BJ (cell line): ENCODE measurements around the gene CCDC146. TPM values are rescaled to one million over a fixed set of nuclear protein-coding genes. Genes with fewer than 3 reads are reported as not detected.
"Not testable (repeated sequence)": the region's sequence is repeated elsewhere in the genome, so short reads cannot be mapped to it uniquely, and the experiment has no call there.

Source experiments
- CTCF ChIA-PET: fragments of 350-600 bp; formaldehyde crosslinking; extraction: SDS; loops from one replicate; lab custom pipeline; 2021; ENCODE audit warnings: antibody characterized with exemption, inconsistent platforms; lab: Yijun Ruan, JAX
- POLR2A ChIA-PET: fragments of 300-600 bp; sonication (Branson Sonifier 250); formaldehyde crosslinking; extraction: SDS; loops from one replicate; lab custom pipeline; 2021; ENCODE audit warnings: antibody characterized with exemption; lab: Charles Lee
- DNase-seq: peaks from one replicate; pipeline ENCODE4 v3.0.0-alpha.2; 2011; ENCODE audit warnings: low read depth
- H3K27me3 ChIP-seq: 2 replicates; pipeline ENCODE4 v1.6.0; 2011; ENCODE audit warnings: low read length; ENCODE audit not compliant: control insufficient read depth, insufficient read depth
- H3K36me3 ChIP-seq: 2 replicates; pipeline ENCODE4 v1.5.1; 2011; ENCODE audit warnings: low read length; ENCODE audit not compliant: control insufficient read depth, insufficient read depth
- H3K4me3 ChIP-seq: 2 replicates; pipeline ENCODE4 v1.5.1; 2011; ENCODE audit warnings: low read depth, mild to moderate bottlenecking, control low read depth, low read length
- CTCF ChIP-seq: IDR thresholded peaks from 2 replicates; pipeline ENCODE4 v1.5.1; 2011; ENCODE audit warnings: low read depth, mild to moderate bottlenecking, control low read depth, inconsistent platforms, low read length, moderate library complexity; ENCODE audit not compliant: insufficient read depth
- polyA plus RNA-seq: library from polyadenylated mRNA; depleted of rRNA; stranded (reverse); fragments of >200 nt; gene quantifications from 2 replicates; pipeline ENCODE4 v1.2.3, GENCODE V29; 2011

The CCDC146 gene
- polyA plus RNA-seq, 1 experiment, result 1.3 TPM

- POLR2A ChIA-PET, H3K4me3 ChIP-seq, H3K27me3 ChIP-seq, CTCF ChIA-PET, DNase-seq, H3K36me3 ChIP-seq: not testable (repeated sequence)
Measured at GRCh38 chr7:77108362-77108761, 14.1 kb upstream of the CCDC146 start.

GRCh38 chr7:77112719-77113306, 9.6 kb upstream of the CCDC146 start:
- TF ChIP-seq CTCF, result peak; percentile 16; the same call in 1 of the 2 replicates
- not testable (repeated sequence) for DNase-seq, H3K27me3 ChIP-seq, H3K36me3 ChIP-seq, H3K4me3 ChIP-seq
- CTCF ChIA-PET, result interaction anchor here (0.7 kb wide), 1 partner anchor 740 kb away, joined by 4 read pairs; no protein-coding TSS in a partner anchor
- POLR2A ChIA-PET, result interaction anchor here (0.6 kb wide), 1 partner anchor 10 kb away, joined by 8 read pairs; the partner anchor contains the start of gene CCDC146

- H3K27me3 ChIP-seq, CTCF ChIA-PET, DNase-seq, H3K36me3 ChIP-seq, H3K4me3 ChIP-seq, POLR2A ChIA-PET: not testable (repeated sequence)
Measured at GRCh38 chr7:77125486-77125885, 3.1 kb downstream of the CCDC146 start.

- POLR2A ChIA-PET, H3K36me3 ChIP-seq, H3K4me3 ChIP-seq, H3K27me3 ChIP-seq, DNase-seq: not testable (repeated sequence)
- CTCF ChIA-PET, result interaction anchor here (1.7 kb wide), 1 partner anchor 120 kb away, joined by 5 read pairs; no protein-coding TSS in a partner anchor
Measured at GRCh38 chr7:77127009-77127408, 4.6 kb downstream of the CCDC146 start.

GRCh38 chr7:77128582-77129410, 6.4 kb downstream of the CCDC146 start:
- H3K36me3 ChIP-seq, CTCF ChIA-PET, H3K4me3 ChIP-seq, POLR2A ChIA-PET, DNase-seq, H3K27me3 ChIP-seq: not testable (repeated sequence)

GRCh38 chr7:77131781-77132180, 9.4 kb downstream of the CCDC146 start:
- H3K27me3 ChIP-seq, CTCF ChIA-PET, H3K36me3 ChIP-seq, DNase-seq, H3K4me3 ChIP-seq, POLR2A ChIA-PET: not testable (repeated sequence)

GRCh38 chr7:77138668-77139067, 16.3 kb downstream of the CCDC146 start:
- POLR2A ChIA-PET, H3K36me3 ChIP-seq, CTCF ChIA-PET, H3K4me3 ChIP-seq, DNase-seq, H3K27me3 ChIP-seq: not testable (repeated sequence)

- POLR2A ChIA-PET, H3K36me3 ChIP-seq, DNase-seq, CTCF ChIA-PET, H3K27me3 ChIP-seq, H3K4me3 ChIP-seq: not testable (repeated sequence)
Measured at GRCh38 chr7:77140291-77140690, 17.9 kb downstream of the CCDC146 start.

- H3K36me3 ChIP-seq, CTCF ChIA-PET, H3K4me3 ChIP-seq, POLR2A ChIA-PET, DNase-seq, H3K27me3 ChIP-seq: not testable (repeated sequence)
Measured at GRCh38 chr7:77152232-77152631, 29.8 kb downstream of the CCDC146 start.

- H3K36me3 ChIP-seq, CTCF ChIA-PET, DNase-seq, POLR2A ChIA-PET, H3K27me3 ChIP-seq, H3K4me3 ChIP-seq: not testable (repeated sequence)
Measured at GRCh38 chr7:77154917-77155464, 32.6 kb downstream of the CCDC146 start.

GRCh38 chr7:77155601-77156377, 33.4 kb downstream of the CCDC146 start:
- H3K4me3 ChIP-seq, CTCF ChIA-PET, POLR2A ChIA-PET, DNase-seq, H3K36me3 ChIP-seq, H3K27me3 ChIP-seq: not testable (repeated sequence)
